IMR-90 (cell line): ENCODE results near the gene EBLN2. TPM values are rescaled to one million over a fixed set of nuclear protein-coding genes. Genes with fewer than 3 reads are reported as not detected.

Experiments used
- ATAC-seq: fragments of 200-7000 bp; cut with Tn5 transposase; 2 replicates; pipeline ENCODE4 v1.9.1; 2020; ENCODE audit warnings: low read depth, mild to moderate bottlenecking, moderate library complexity
- BruUV-seq: library from RNA; stranded (reverse); fragments of 400-500 nt; replicated peaks from 2 replicates; lab custom pipeline; 2021; lab: Mats Ljungman, UMichigan
- CTCF ChIA-PET: fragments of 300-600 bp; formaldehyde crosslinking; extraction: SDS; loops from one replicate; lab custom pipeline; 2021; ENCODE audit warnings: antibody characterized with exemption; lab: Yijun Ruan, JAX
- POLR2A ChIA-PET: fragments of 300-600 bp; sonication (Branson Sonifier 250); formaldehyde crosslinking; loops from one replicate; lab custom pipeline; 2022; ENCODE audit warnings: antibody characterized with exemption; ENCODE audit not compliant: unreplicated experiment; lab: Charles Lee
- DNase-seq: peaks from one replicate; pipeline ENCODE4 v3.0.0; 2013
- H2AFZ ChIP-seq: replicated peaks from 2 replicates; pipeline ENCODE3; 2013; ENCODE audit warnings: low read length, mild to moderate bottlenecking; ENCODE audit not compliant: poor library complexity
- H2AK5ac ChIP-seq: 2 replicates; pipeline ENCODE4 v1.6.1; 2013; ENCODE audit warnings: low read depth, low read length, inconsistent platforms
- H2AK9ac ChIP-seq: replicated peaks from 2 replicates; pipeline ENCODE3; 2013; ENCODE audit warnings: mild to moderate bottlenecking, low read depth, low read length, moderate library complexity; ENCODE audit not compliant: poor library complexity
- H2BK120ac ChIP-seq: 2 replicates; pipeline ENCODE4 v1.6.1; 2013; ENCODE audit warnings: low read depth, low read length, inconsistent platforms
- H2BK15ac ChIP-seq: 3 replicates; pipeline ENCODE4 v1.6.1; 2013; ENCODE audit warnings: low read depth, low read length, inconsistent platforms
- H2BK20ac ChIP-seq: 2 replicates; pipeline ENCODE4 v1.6.1; 2013; ENCODE audit warnings: low read depth, mild to moderate bottlenecking, inconsistent platforms, low read length, moderate library complexity
- H2BK5ac ChIP-seq: 2 replicates; pipeline ENCODE4 v1.6.1; 2013; ENCODE audit warnings: mild to moderate bottlenecking, low read depth, low read length, inconsistent platforms; ENCODE audit not compliant: poor library complexity, severe bottlenecking
- H3K14ac ChIP-seq: replicated peaks from 2 replicates; pipeline ENCODE4 v1.6.1; 2013; ENCODE audit warnings: low read depth, low read length, inconsistent platforms
- H3K18ac ChIP-seq: 2 replicates; pipeline ENCODE4 v1.6.1; 2013; ENCODE audit warnings: low read depth, low read length, control low read depth
- H3K23ac ChIP-seq: 2 replicates; pipeline ENCODE4 v1.6.1; 2013; ENCODE audit warnings: low read depth, low read length, inconsistent platforms
- H3K27ac ChIP-seq: 2 replicates; pipeline ENCODE4 v1.5.1; 2013; ENCODE audit warnings: mild to moderate bottlenecking, control low read depth, low read length; ENCODE audit not compliant: insufficient read depth
- H3K27me3 ChIP-seq: 2 replicates; pipeline ENCODE4 v1.6.1; 2013; ENCODE audit warnings: low read length; ENCODE audit not compliant: control insufficient read depth, insufficient read depth
- H3K36me3 ChIP-seq: 2 replicates; pipeline ENCODE4 v1.6.1; 2013; ENCODE audit warnings: low read length, mixed read lengths; ENCODE audit not compliant: control insufficient read depth, insufficient read depth
- H3K4ac ChIP-seq: 2 replicates; pipeline ENCODE4 v1.6.1; 2013; ENCODE audit warnings: low read depth, low read length, inconsistent platforms
- H3K4me1 ChIP-seq: 2 replicates; pipeline ENCODE4 v1.6.1; 2013; ENCODE audit warnings: low read length, mixed read lengths; ENCODE audit not compliant: control insufficient read depth, insufficient read depth
- H3K4me2 ChIP-seq: 2 replicates; pipeline ENCODE4 v1.6.1; 2013; ENCODE audit warnings: low read depth, mild to moderate bottlenecking, control low read depth, low read length, moderate library complexity
- H3K4me3 ChIP-seq: 2 replicates; pipeline ENCODE4 v1.5.1; 2013; ENCODE audit warnings: low read depth, mild to moderate bottlenecking, control low read depth, low read length, moderate library complexity; ENCODE audit not compliant: insufficient read depth
- H3K56ac ChIP-seq: 2 replicates; pipeline ENCODE4 v1.6.1; 2013; ENCODE audit warnings: low read length, inconsistent platforms; ENCODE audit not compliant: insufficient read depth; ENCODE audit errors: extremely low read depth
- H3K79me1 ChIP-seq, 2 experiments: 2 replicates each; pipeline ENCODE4 v1.6.1; 2013; ENCODE audit warnings: low read length in 2 of 2, inconsistent platforms in 1 of 2, low read depth in 1 of 2
- H3K9ac ChIP-seq: 2 replicates; pipeline ENCODE4 v1.6.1; 2013; ENCODE audit warnings: low read depth, low read length, control low read depth
- H3K9me1 ChIP-seq: 2 replicates; pipeline ENCODE4 v1.6.1; 2013; ENCODE audit warnings: low read length, inconsistent platforms; ENCODE audit not compliant: insufficient read depth
- H3K9me3 ChIP-seq: 2 replicates; pipeline ENCODE4 v1.6.1; 2013; ENCODE audit warnings: low read length; ENCODE audit not compliant: control insufficient read depth, insufficient read depth
- H4K20me1 ChIP-seq: 2 replicates; pipeline ENCODE4 v1.6.1; 2013; ENCODE audit warnings: low read length, inconsistent platforms; ENCODE audit not compliant: insufficient read depth
- H4K5ac ChIP-seq: 2 replicates; pipeline ENCODE4 v1.6.1; 2013; ENCODE audit warnings: mild to moderate bottlenecking, low read depth, low read length, control low read depth
- H4K8ac ChIP-seq, 2 experiments: 2 replicates each; pipeline ENCODE4 v1.6.1; 2013; ENCODE audit warnings: low read depth in 2 of 2, low read length in 2 of 2, control low read depth in 1 of 2, inconsistent platforms in 1 of 2
- H4K91ac ChIP-seq: 2 replicates; pipeline ENCODE4 v1.6.1; 2013; ENCODE audit warnings: low read depth, low read length, inconsistent platforms; ENCODE audit not compliant: insufficient read depth
- BHLHE40 ChIP-seq: fragments of 150-350 bp; IDR thresholded peaks from 2 replicates; pipeline ENCODE4 v1.6.1; 2016; ENCODE audit warnings: mild to moderate bottlenecking, low read depth, low read length
- CEBPB ChIP-seq: IDR thresholded peaks from 2 replicates; pipeline ENCODE4 v1.6.1; 2012; ENCODE audit warnings: low read depth, low read length, improper control_type of control experiment
- CHD1 ChIP-seq: IDR thresholded peaks from 2 replicates; pipeline ENCODE4 v1.6.1; 2012; ENCODE audit warnings: low read depth, low read length, improper control_type of control experiment
- CTCF ChIP-seq: conservative IDR thresholded peaks from 2 replicates; pipeline ENCODE4 v1.5.1; 2012; ENCODE audit warnings: mild to moderate bottlenecking, low read depth, low read length, improper control_type of control experiment
- ELK1 ChIP-seq: fragments of 150-350 bp; IDR thresholded peaks from 2 replicates; pipeline ENCODE4 v1.6.1; 2016; ENCODE audit warnings: low read depth, mild to moderate bottlenecking, low read length, moderate library complexity, borderline replicate concordance
- FOS ChIP-seq: fragments of 150-350 bp; IDR thresholded peaks from 2 replicates; pipeline ENCODE4 v1.6.1; 2016; ENCODE audit warnings: low read depth, low read length
- MAFK ChIP-seq: IDR thresholded peaks from 2 replicates; pipeline ENCODE4 v1.6.1; 2012; ENCODE audit warnings: low read depth, low read length, improper control_type of control experiment
- MAZ ChIP-seq: IDR thresholded peaks from 2 replicates; pipeline ENCODE4 v1.6.1; 2012; ENCODE audit warnings: low read depth, mild to moderate bottlenecking, low read length, improper control_type of control experiment, moderate library complexity, borderline replicate concordance
- MXI1 ChIP-seq: IDR thresholded peaks from 2 replicates; pipeline ENCODE4 v1.6.1; 2012; ENCODE audit warnings: low read depth, mild to moderate bottlenecking, low read length, moderate library complexity, borderline replicate concordance
- NFE2L2 ChIP-seq: fragments of 150-350 bp; IDR thresholded peaks from 2 replicates; pipeline ENCODE4 v1.6.1; 2016; ENCODE audit warnings: low read depth, mild to moderate bottlenecking, low read length
- POLR2A ChIP-seq: IDR thresholded peaks from 2 replicates; pipeline ENCODE4 v1.6.1; 2012; ENCODE audit warnings: mild to moderate bottlenecking, low read depth, low read length
- RAD21 ChIP-seq: IDR thresholded peaks from 2 replicates; pipeline ENCODE4 v1.6.1; 2012; ENCODE audit warnings: low read length, improper control_type of control experiment
- RCOR1 ChIP-seq: IDR thresholded peaks from 2 replicates; pipeline ENCODE4 v1.6.1; 2012; ENCODE audit warnings: mild to moderate bottlenecking, low read length, improper control_type of control experiment; ENCODE audit not compliant: insufficient replicate concordance
- RFX5 ChIP-seq: IDR thresholded peaks from 2 replicates; pipeline ENCODE4 v1.8.0; 2012; ENCODE audit warnings: low read depth, mild to moderate bottlenecking, low read length, moderate library complexity
- SMC3 ChIP-seq: fragments of 150-350 bp; IDR thresholded peaks from 2 replicates; pipeline ENCODE4 v1.6.1; 2016; ENCODE audit warnings: low read depth, mild to moderate bottlenecking, antibody characterized with exemption, low read length, moderate library complexity
- USF2 ChIP-seq: fragments of 150-350 bp; IDR thresholded peaks from 2 replicates; pipeline ENCODE4 v1.6.1; 2017; ENCODE audit warnings: mild to moderate bottlenecking, antibody characterized with exemption, low read length, low read depth
- WGBS, 2 experiments: methylation state at CpG; one replicate each; pipeline versions ENCODE4 v1.1.5 to v1.1.7; 2013; ENCODE audit warnings: missing lambda C conversion rate in 2 of 2; ENCODE audit not compliant: insufficient read length in 1 of 2; ENCODE audit errors: extremely low coverage in 2 of 2; 5-methylcytosine and 5-hydroxymethylcytosine counted together
- dilution Hi-C: fragments of 300-500 bp; cut with HindIII; formaldehyde crosslinking; loops from one replicate; pipeline ENCODE4 v1.14.3; 2018; ENCODE audit warnings: low sequenced_read_pairs; ENCODE audit not compliant: unreplicated experiment
- in situ Hi-C: fragments of 300-500 bp; cut with MboI; formaldehyde crosslinking; loops from 3 replicates; pipeline ENCODE4 v1.14.3; 2019; ENCODE audit warnings: low sequenced_read_pairs, inconsistent platforms, mixed read lengths
- intact Hi-C: fragments of 100-400 bp; cut with micrococcal nuclease; formaldehyde crosslinking; loops from 2 replicates; pipeline ENCODE4 v1.10.0; 2022
- polyA plus RNA-seq, 3 experiments: library from polyadenylated mRNA; depleted of rRNA; stranded (reverse); fragments of >200 nt; gene quantifications; 2 replicates each; pipeline ENCODE4 v1.2.3, GENCODE V29; 2012; ENCODE audit warnings: low replicate concordance in 1 of 3
- total RNA-seq: library from RNA; depleted of rRNA; stranded (reverse); fragments of >200 nt; gene quantifications from 2 replicates; pipeline ENCODE4 v1.2.3, GENCODE V29; 2012

The EBLN2 gene
- total and polyA plus RNA-seq, 2 of the 4 experiments (the other 2 are of a cell fraction) = 2.5 to 7.7 TPM

- in situ Hi-C loops = no loop called here
- no peak overlapping the region for H2BK20ac ChIP-seq
- intact Hi-C loops = no loop called here
- CTCF ChIA-PET = no interaction called here
- no peak overlapping the region for H3K14ac ChIP-seq
- H4K5ac ChIP-seq = no peak overlapping the region
- no peak overlapping the region for H3K4me3 ChIP-seq
- peaks cover 91% of the 10 kb centered on the region for H4K20me1 ChIP-seq
- H2AK5ac ChIP-seq = no peak overlapping the region
- no peak overlapping the region for H4K8ac ChIP-seq
- no peaks in the 10 kb centered on the region for H3K9me3 ChIP-seq
- no peak overlapping the region for H2BK15ac ChIP-seq
- H2AK9ac ChIP-seq = no peak overlapping the region
- peaks cover 12% of the 10 kb centered on the region for H3K4me1 ChIP-seq
- no peaks in the 10 kb centered on the region for H3K27me3 ChIP-seq
- WGBS, 2 experiments = no CpG with 5 or more reads among the region's 2 CpGs
- no peak overlapping the region for H3K4me2 ChIP-seq
- no peak overlapping the region for H3K56ac ChIP-seq
- H4K91ac ChIP-seq = no peak overlapping the region
- no peak overlapping the region for H2BK5ac ChIP-seq
- no peaks in the 10 kb centered on the region for H3K36me3 ChIP-seq
- H3K27ac ChIP-seq = no peak overlapping the region
- POLR2A ChIA-PET = no interaction called here
- H3K4ac ChIP-seq = no peak overlapping the region
- H2BK120ac ChIP-seq = no peak overlapping the region
- dilution Hi-C loops = no loop called here
- H3K9ac ChIP-seq = no peak overlapping the region
- H3K18ac ChIP-seq = no peak overlapping the region
- ATAC-seq = no peak
- H2AFZ ChIP-seq = no peak overlapping the region
- H3K23ac ChIP-seq = no peak overlapping the region
- H3K9me1 ChIP-seq = peaks cover 18% of the 10 kb centered on the region
- peaks cover 9 to 66% of the 10 kb centered on the region in 2 experiments; a peak in 2 of 4 replicates for H3K79me1 ChIP-seq
- BruUV-seq = no TSS peak
- TF ChIP-seq MXI1 (no peak), CHD1 (no peak), NFE2L2 (no peak), USF2 (no peak), BHLHE40 (no peak), RFX5 (no peak), RAD21 (no peak), CTCF (no peak), MAFK (no peak), POLR2A (no peak), RCOR1 (no peak), ELK1 (no peak), MAZ (no peak), SMC3 (no peak), CEBPB (no peak), FOS (no peak)
- DNase-seq = no peak
Observed at GRCh38 chr3:73026760-73027113, 34.7 kb upstream of the EBLN2 start.
